Neural progenitor cell (in vitro differentiated cells): Measurements from ENCODE around the gene LDHD. TPM values are rescaled to one million over a fixed set of nuclear protein-coding genes. Genes with fewer than 3 reads are reported as not detected.

Experiments
- DNase-seq: peaks from one replicate; pipeline ENCODE4 v3.0.0-alpha.2; 2016; ENCODE audit warnings: low spot score
- H2AFZ ChIP-seq: fragments of 200-600 bp; sonication (generic); replicated peaks from 2 replicates; pipeline ENCODE4 v1.6.1; 2016; ENCODE audit warnings: antibody characterized with exemption
- H3F3A ChIP-seq: fragments of 200-600 bp; sonication (generic); 2 replicates; pipeline ENCODE4 v1.6.1; 2016; ENCODE audit warnings: antibody characterized with exemption, low read depth
- H3K27ac ChIP-seq: fragments of 200-600 bp; sonication (generic); 2 replicates; pipeline ENCODE4 v1.5.1; 2016; ENCODE audit warnings: mild to moderate bottlenecking
- H3K27me3 ChIP-seq: fragments of 200-600 bp; sonication (generic); 2 replicates; pipeline ENCODE4 v1.6.1; 2016; ENCODE audit warnings: mild to moderate bottlenecking, moderate library complexity
- H3K36me3 ChIP-seq: fragments of 200-600 bp; sonication (generic); 2 replicates; pipeline ENCODE4 v1.5.1; 2016
- H3K4me1 ChIP-seq: fragments of 200-600 bp; sonication (generic); 2 replicates; pipeline ENCODE4 v1.6.1; 2016; ENCODE audit warnings: mixed run types
- H3K4me2 ChIP-seq: fragments of 200-600 bp; sonication (generic); 2 replicates; pipeline ENCODE4 v1.6.1; 2016
- H3K4me3 ChIP-seq: fragments of 200-600 bp; sonication (generic); 2 replicates; pipeline ENCODE4 v1.5.1; 2016
- H3K79me2 ChIP-seq: fragments of 200-600 bp; sonication (generic); 2 replicates; pipeline ENCODE4 v1.6.1; 2016; ENCODE audit warnings: low read depth
- H3K9ac ChIP-seq: fragments of 200-600 bp; sonication (generic); 2 replicates; pipeline ENCODE4 v1.6.1; 2016
- H3K9me3 ChIP-seq: fragments of 200-600 bp; sonication (generic); 2 replicates; pipeline ENCODE4 v1.5.1; 2016; ENCODE audit warnings: low read depth
- H4K20me1 ChIP-seq: fragments of 200-600 bp; sonication (generic); 2 replicates; pipeline ENCODE4 v1.6.1; 2016; ENCODE audit warnings: low read depth
- H3K27ac Mint-ChIP-seq: 3 replicates; pipeline ENCODE4 v1.8.0; 2021; ENCODE audit warnings: mixed read lengths
- H3K27me3 Mint-ChIP-seq: 2 replicates; pipeline ENCODE4 v1.8.0; 2022; ENCODE audit warnings: low read depth, mild to moderate bottlenecking, inconsistent platforms, moderate library complexity, mixed read lengths; ENCODE audit not compliant: insufficient read depth
- H3K36me3 Mint-ChIP-seq: 3 replicates; pipeline ENCODE4 v1.8.0; 2021; ENCODE audit warnings: mixed read lengths
- H3K4me1 Mint-ChIP-seq: 3 replicates; pipeline ENCODE4 v1.8.0; 2021; ENCODE audit warnings: mixed read lengths
- H3K4me3 Mint-ChIP-seq: 3 replicates; pipeline ENCODE4 v1.8.0; 2021; ENCODE audit warnings: mild to moderate bottlenecking, moderate library complexity, mixed read lengths
- H3K9me3 Mint-ChIP-seq: 3 replicates; pipeline ENCODE4 v1.8.0; 2020; ENCODE audit warnings: mixed read lengths
- EZH2 ChIP-seq: fragments of 200-600 bp; sonication (generic); IDR thresholded peaks from 2 replicates; pipeline ENCODE4 v1.6.1; 2017; ENCODE audit warnings: antibody characterized with exemption, mild to moderate bottlenecking, moderate library complexity
- EZH2phosphoT487 ChIP-seq: fragments of 200-600 bp; sonication (generic); IDR thresholded peaks from 2 replicates; pipeline ENCODE4 v1.6.1; 2017; ENCODE audit warnings: antibody characterized with exemption
- total RNA-seq: library from RNA; depleted of rRNA; stranded (reverse); fragments of >200 nt; gene quantifications from 2 replicates; pipeline ENCODE4 v1.2.3, GENCODE V29; 2015; ENCODE audit warnings: low replicate concordance
- TF ChIP-seq, protein P1 (sequence below): fragments of 200-600 bp; sonication (generic); IDR thresholded peaks from 2 replicates; pipeline ENCODE4 v1.5.1; 2017; ENCODE audit warnings: antibody characterized with exemption, mild to moderate bottlenecking

The LDHD gene
- total RNA-seq, 1 donor from 2014 or later = 0.60 TPM

GRCh38 chr16:75075688-75076268 lies 40.8 kb downstream of the LDHD start:
- Histone ChIP-seq H3K4me1 (peaks cover 8% of the 10 kb centered on the region), H3K9me3 (no peaks in the 10 kb centered on the region), H3K4me3 (no peak overlapping the region), H3K27ac (no peak overlapping the region), H4K20me1 (peaks cover 20% of the 10 kb centered on the region), H3F3A (peaks cover 2% of the 10 kb centered on the region), H3K4me2 (no peak overlapping the region), H3K9ac (no peak overlapping the region), H2AFZ (no peak overlapping the region), H3K27me3 (no peaks in the 10 kb centered on the region), H3K36me3 (no peaks in the 10 kb centered on the region), H3K79me2 (peaks cover 99% of the 10 kb centered on the region)
- TF ChIP-seq, protein P1, sequence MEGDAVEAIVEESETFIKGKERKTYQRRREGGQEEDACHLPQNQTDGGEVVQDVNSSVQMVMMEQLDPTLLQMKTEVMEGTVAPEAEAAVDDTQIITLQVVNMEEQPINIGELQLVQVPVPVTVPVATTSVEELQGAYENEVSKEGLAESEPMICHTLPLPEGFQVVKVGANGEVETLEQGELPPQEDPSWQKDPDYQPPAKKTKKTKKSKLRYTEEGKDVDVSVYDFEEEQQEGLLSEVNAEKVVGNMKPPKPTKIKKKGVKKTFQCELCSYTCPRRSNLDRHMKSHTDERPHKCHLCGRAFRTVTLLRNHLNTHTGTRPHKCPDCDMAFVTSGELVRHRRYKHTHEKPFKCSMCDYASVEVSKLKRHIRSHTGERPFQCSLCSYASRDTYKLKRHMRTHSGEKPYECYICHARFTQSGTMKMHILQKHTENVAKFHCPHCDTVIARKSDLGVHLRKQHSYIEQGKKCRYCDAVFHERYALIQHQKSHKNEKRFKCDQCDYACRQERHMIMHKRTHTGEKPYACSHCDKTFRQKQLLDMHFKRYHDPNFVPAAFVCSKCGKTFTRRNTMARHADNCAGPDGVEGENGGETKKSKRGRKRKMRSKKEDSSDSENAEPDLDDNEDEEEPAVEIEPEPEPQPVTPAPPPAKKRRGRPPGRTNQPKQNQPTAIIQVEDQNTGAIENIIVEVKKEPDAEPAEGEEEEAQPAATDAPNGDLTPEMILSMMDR = no peak
- TF ChIP-seq EZH2phosphoT487 (no peak), EZH2 (no peak)
- H3K27ac Mint-ChIP-seq = no peak overlapping the region
- H3K4me1 Mint-ChIP-seq = peaks cover 21% of the 10 kb centered on the region
- peaks cover 16% of the 10 kb centered on the region for H3K9me3 Mint-ChIP-seq
- H3K4me3 Mint-ChIP-seq = no peak overlapping the region
- no peak for DNase-seq
- H3K36me3 Mint-ChIP-seq = peaks cover 15% of the 10 kb centered on the region
- H3K27me3 Mint-ChIP-seq = peaks cover 3% of the 10 kb centered on the region

DNA sequence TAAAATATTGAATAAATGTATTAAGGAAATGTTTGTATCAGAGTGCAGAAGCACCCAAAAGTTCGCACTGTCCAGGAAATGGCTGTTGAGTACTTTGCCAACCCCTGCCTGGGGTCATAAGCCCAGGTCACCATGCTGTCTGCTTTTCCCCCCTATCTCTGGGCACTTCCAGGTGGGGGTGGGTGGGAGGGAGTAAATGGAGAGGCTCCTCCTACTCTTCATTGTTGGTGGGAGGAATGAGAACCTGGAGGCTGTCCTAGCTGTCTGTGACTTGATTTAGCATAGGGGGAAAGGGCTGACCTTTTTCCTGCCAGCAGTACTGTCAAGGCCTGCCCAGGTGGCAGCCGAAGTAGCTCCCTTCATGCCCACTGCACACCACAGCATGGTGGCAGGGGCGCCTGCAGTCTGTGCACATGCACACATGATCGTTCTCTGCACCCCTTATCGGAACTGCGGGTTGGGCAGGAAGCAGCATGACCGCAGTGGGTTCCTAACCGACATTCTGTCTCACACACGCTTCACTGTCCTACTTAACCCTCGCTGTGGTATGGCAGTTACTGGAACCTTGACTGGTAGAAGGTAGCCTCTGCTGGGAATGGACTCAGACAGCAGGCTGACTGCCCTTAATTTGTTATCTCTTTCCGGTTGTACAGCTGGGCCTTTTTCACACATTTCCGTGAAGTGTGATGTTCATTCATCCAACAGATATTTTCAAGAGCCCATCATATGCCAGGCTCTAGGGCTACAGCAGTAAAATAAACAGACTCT lies 41.5 kb downstream of the LDHD start:
- Histone ChIP-seq H3K4me1 (peaks cover 8% of the 10 kb centered on the region), H3K4me3 (no peak overlapping the region), H3K27me3 (no peaks in the 10 kb centered on the region), H3K4me2 (no peak overlapping the region), H3F3A (peaks cover 2% of the 10 kb centered on the region), H2AFZ (no peak overlapping the region), H3K9me3 (no peaks in the 10 kb centered on the region), H3K79me2 (peaks cover 98% of the 10 kb centered on the region), H4K20me1 (peaks cover 24% of the 10 kb centered on the region), H3K9ac (no peak overlapping the region), H3K27ac (no peak overlapping the region), H3K36me3 (no peaks in the 10 kb centered on the region)
- peaks cover 3% of the 10 kb centered on the region for H3K27me3 Mint-ChIP-seq
- TF ChIP-seq EZH2phosphoT487 = no peak
- TF ChIP-seq, protein P1 = no peak
- no peak for TF ChIP-seq EZH2
- no peak overlapping the region for H3K4me3 Mint-ChIP-seq
- peaks cover 16% of the 10 kb centered on the region for H3K9me3 Mint-ChIP-seq
- peaks cover 16% of the 10 kb centered on the region for H3K4me1 Mint-ChIP-seq
- H3K36me3 Mint-ChIP-seq = peaks cover 18% of the 10 kb centered on the region
- no peak overlapping the region for H3K27ac Mint-ChIP-seq
- no peak for DNase-seq

DNA sequence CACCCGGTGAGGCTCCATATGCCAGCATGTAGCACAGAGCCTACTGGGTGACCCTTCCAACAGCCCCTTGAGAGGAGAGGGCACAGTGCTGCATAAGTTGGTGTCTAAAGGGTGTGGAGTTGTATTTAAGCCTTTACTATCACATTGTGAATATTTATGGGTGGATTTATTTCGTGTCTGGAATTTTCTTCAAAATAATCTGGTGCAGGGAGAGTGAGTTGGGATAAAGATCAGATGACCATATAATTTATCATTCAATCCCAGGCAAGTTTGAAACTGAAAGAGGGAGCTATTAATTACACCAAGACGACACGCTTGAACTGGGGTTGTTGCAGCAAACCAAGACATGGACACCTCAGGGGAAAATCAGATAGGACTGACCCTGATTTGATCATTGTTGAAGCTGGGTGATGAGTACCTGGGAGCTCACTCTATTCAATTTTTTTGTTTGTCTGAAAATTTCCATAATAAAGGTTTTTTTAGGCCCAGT lies 42.2 kb downstream of the LDHD start:
- peaks cover 30% of the 10 kb centered on the region for H4K20me1 ChIP-seq
- H2AFZ ChIP-seq = no peak overlapping the region
- H3K36me3 ChIP-seq = no peaks in the 10 kb centered on the region
- no peak overlapping the region for H3K4me3 ChIP-seq
- Mint-ChIP-seq H3K27me3 (peaks cover 3% of the 10 kb centered on the region), H3K27ac (peak overlapping the region; percentile 3), H3K9me3 (peaks cover 16% of the 10 kb centered on the region), H3K4me3 (no peak overlapping the region), H3K36me3 (peaks cover 18% of the 10 kb centered on the region), H3K4me1 (peaks cover 15% of the 10 kb centered on the region)
- no peaks in the 10 kb centered on the region for H3K27me3 ChIP-seq
- H3K4me1 ChIP-seq = peaks cover 8% of the 10 kb centered on the region
- H3K9me3 ChIP-seq = no peaks in the 10 kb centered on the region
- peaks cover 98% of the 10 kb centered on the region for H3K79me2 ChIP-seq
- no peak for DNase-seq
- no peak overlapping the region for H3K27ac ChIP-seq
- no peak overlapping the region for H3K4me2 ChIP-seq
- H3F3A ChIP-seq = peaks cover 2% of the 10 kb centered on the region
- no peak overlapping the region for H3K9ac ChIP-seq
- TF ChIP-seq, protein P1 = no peak
- no peak for TF ChIP-seq EZH2phosphoT487
- no peak for TF ChIP-seq EZH2
